Fibroblast of upper back skin (primary cell): ENCODE results near the gene RNF208.

Experiments
- DNase-seq: peaks from one replicate; pipeline ENCODE4 v3.0.0-alpha.2; 2013

The RNF208 gene, protein sequence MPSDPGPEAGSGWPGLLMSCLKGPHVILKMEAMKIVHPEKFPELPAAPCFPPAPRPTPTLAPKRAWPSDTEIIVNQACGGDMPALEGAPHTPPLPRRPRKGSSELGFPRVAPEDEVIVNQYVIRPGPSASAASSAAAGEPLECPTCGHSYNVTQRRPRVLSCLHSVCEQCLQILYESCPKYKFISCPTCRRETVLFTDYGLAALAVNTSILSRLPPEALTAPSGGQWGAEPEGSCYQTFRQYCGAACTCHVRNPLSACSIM

GRCh38 chr9:137222190-137223077, at the start of gene RNF208:
Gene RNF208 (minus strand): TSS chr9:137222240. CDS start chr9:137221212, 1,028 bp downstream.
- DNase-seq, result no peak

DNA sequence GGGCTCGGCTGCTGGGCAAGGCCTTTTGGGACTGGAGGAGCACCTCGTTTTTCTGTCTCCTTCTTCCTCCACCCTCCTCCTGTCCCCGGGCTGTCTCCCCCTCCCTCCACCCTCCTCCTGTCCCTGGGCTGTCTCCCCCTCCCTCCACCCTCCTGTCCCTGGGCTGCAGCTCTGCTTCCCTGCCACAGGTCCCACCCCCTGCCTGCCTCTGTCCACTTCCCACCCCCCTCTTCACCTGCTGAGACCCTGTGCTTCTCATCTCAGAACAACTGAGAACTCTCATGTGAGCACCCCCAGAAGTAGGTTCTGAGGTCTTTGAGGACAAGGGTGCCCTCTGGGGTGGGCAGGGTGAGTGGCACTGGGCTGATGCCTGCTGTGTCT, 49.6 kb upstream of the RNF208 start:
- no peak for DNase-seq

DNA sequence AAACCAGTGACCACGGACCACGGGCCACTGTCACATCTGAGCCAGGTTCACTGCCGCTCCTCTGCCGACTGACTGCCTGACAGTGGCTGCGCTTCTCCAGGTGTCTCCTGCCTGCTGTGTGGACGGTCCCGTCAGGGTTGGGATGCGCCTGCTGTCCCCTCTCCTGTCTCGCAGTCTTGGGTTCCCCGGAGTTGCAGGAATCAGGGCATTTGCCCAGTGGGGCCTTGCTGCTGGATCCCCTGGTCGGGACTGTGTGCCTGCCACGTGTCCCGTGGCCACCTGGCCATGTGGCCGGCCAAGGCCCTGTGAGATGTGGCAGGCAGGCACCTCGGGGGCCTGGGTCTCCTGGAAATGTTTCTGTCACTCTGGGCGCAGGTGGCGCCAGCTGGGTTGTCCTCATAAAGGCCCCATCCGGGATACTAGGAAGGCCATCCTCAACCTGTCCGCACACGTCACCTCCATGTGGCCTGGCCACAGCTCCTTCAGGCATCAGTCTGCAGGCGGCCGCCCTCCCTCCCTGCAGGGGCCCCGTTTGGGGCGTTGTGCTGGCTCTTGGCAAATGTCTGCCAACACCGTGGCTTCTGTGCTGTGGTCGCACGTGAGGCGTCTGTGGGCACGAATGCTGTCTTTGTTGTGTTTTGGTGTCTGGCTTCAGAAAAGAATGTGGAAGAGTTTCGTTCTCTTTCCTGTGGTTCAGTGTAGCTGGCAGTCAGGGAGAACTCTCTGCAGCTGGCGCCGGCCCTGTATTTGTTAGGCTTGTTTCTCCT, 49.1 kb upstream of the RNF208 start:
- no peak for DNase-seq

DNA sequence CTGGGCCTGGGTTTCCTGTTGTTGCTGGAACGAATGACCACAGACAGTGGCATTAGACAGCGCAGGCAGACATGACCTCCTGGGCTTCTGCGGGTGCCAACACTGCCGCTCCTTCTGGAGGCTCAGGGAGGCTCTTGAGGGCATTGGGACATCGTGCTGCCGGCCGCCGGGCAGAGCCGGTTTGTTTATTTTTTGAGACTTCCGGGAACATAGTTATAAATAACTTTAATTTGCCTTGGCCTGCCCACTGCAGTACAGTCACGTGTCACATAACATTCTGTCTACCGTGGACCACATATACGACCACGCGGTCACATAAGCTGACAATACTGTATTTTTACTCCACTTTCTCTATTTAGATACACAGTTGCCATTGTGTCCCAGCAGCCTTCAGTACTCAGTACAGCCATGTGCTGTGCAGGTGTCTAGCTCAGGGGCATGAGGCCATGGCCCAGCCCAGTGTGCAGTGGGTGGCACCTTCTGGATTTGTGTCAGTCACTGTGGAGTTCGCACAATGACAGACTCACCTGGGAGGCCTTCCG, 47.3 kb upstream of the RNF208 start:
- DNase-seq, result no peak

- DNase-seq, result no peak
Observed at GRCh38 chr9:137268538-137269201, 46.6 kb upstream of the RNF208 start.

- DNase-seq, result no peak
Observed at GRCh38 chr9:137267933-137268355, 45.9 kb upstream of the RNF208 start.

- no peak for DNase-seq
Observed at GRCh38 chr9:137266585-137267453, 44.8 kb upstream of the RNF208 start.

- DNase-seq, result no peak
Observed at GRCh38 chr9:137266162-137266527, 44.1 kb upstream of the RNF208 start.

- DNase-seq, result no peak
Observed at GRCh38 chr9:137265496-137266161, 43.6 kb upstream of the RNF208 start.

DNA sequence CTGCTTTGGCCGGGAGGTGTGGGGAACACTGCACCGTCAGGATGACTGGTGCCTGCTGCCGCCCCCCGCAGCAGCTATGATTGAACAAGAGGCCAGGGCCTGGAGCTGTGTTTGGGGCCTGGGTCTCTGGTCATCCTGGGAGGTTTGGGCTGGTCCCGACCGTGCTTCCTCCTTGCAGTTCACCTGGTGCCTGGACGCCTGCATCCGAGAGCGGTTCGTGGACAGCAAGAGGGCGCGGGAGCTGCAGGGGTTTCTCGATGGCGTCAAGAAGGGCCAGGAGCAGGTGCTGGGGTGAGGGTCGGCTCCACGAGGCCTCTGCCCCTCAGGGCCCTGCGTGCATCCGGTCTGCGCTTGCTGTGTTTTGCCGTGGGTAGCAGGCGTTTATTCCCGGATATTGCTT, 42.0 kb upstream of the RNF208 start:
- no peak for DNase-seq

- no peak for DNase-seq
Observed at GRCh38 chr9:137263506-137263905, 41.5 kb upstream of the RNF208 start.

DNA sequence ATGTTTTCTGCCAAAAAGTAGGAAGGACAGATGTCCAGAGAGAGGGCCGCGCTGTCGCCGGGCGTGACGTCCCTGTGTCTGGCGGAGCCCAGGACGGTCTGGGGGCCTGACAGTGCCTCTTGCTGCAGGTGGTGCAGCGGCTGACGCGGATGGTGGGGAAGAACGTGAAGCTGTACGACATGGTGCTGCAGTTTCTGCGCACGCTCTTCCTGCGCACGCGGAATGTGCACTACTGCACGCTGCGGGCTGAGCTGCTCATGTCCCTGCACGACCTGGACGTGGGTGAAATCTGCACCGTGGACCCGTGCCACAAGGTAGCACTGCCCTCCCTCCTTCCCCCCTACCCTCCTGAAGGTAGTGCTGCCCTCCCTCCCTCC, 40.9 kb upstream of the RNF208 start:
- DNase-seq, result no peak

DNA sequence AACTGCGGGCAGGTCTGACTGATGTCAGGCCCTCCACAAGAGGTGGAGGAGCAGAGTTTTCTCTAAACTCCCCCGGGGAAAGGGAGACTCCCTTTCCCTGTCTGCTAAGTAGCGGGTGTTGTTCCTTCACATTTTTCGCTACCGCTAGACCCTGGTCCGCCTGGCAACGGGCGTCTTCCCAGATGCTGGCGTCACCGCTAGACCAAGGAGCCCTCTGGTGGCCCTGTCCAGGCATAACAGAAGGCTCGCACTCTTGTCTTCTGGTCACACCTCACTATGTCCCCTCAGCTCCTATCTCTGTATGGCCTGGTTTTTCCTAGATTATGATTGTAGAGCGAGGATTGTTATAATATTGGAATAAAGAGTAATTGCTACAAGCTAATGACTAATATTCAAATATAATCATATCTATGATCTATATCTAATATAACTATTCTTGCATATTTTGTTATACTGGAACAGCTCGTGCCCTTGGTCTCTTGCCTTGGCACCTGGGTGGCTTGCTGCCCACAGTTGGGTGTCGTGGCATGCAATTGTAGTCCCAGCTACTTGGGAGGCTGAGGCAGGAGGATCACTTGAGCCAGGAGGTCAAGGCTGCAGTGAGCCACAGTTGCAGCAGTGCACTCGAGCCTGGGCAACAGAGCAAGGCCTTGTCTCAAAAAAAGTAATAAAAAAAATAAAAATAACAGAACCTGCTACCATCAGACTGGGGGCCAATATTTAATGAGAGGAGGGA, 40.3 kb upstream of the RNF208 start:
- peak; percentile 39 for DNase-seq

- no peak for DNase-seq
Observed at GRCh38 chr9:137256856-137257255, 34.8 kb upstream of the RNF208 start.

- DNase-seq, result no peak
Observed at GRCh38 chr9:137256362-137256761, 34.3 kb upstream of the RNF208 start.

GRCh38 chr9:137255448-137256114, 33.5 kb upstream of the RNF208 start:
- DNase-seq, result no peak

DNA sequence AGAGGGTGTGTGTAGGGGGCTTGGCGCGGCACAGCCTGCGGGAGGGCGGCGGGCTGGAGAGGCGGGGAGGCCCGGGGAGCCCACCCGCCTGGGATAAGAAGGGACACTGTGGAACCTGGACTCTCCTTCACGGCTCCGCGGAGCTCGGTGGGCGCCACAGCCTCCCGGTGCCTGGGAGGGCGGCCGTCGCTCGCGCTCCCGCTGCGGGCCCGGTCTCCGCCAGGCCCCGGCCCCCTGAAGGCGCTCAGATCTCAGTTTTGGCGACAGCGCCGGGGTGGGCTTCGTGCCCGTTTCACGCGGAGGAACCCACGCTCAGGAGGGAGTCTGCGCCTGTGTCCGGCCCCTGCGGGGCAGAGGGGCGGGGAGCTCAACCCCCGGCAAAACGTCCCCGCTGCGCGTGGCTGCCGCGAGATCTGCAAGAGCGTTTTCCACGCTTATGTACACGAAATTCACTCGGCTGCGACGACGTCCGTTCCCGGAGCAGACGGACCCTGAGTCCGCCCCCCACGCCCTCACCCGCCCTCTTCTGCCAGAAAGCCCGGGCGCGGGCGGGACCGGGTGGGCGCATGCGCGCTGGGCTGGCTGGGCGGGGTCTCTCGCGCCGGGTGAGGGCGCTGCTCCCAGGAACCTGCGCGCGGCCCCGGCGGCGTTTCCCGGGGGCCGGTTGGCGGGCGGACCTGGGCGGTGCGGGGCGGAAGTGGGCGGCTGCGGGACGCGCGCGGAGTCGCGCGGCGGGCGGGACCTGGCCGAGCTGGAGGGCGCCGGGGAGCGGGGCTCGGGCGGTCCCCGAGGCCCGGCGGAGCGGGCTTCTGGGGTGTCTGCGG, 32.8 kb upstream of the RNF208 start, which contains the start of gene NELFB:
NELFB (plus strand) TSS at position 704 of the 824 bp plus-strand sequence.
- peak; percentile 85 for DNase-seq

DNA sequence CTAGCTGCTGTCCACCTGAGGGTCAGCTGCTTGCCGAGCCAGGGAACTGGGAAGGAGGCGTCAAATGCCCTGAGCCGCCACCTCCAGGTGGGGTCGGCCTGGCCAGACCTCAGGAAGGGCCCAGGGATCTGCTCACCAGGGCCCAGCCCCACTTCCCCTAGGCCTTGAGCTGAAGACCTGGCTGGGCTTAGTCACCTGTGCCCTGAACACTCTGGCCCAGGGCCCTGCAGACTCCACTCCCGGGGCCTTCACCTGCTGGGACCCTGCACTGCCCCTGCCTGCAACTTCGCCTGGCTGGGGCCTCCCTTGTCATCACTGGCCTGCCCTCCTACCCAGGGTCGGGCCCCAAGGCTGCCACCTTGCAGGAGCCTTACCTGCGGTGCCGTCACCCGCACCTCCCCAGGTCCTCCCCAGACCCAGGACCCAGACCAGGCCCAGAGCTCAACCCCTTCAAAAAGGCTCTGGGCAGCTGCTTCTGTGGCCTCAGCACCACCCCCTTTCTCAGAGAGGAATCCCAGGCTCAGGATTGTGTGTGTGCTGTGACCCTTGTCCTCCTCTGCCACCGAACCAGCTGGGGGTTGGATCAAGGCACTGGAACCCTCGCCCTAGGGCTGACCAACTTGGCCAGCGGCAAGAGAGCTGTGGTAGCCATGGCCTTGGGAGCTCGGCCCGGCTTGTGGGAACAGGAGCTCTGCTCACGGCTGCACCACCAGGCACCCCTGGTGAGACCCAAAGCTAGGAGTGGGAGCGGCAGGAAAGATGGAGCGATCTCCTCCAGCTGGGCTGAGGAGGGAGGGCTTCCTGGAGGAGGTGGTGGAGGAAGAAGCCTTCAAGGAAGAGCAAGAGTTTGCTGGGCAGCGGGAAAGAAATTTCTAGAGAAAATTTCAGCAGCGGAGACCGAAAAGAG, 31.9 kb upstream of the RNF208 start:
- no peak for DNase-seq
